SU-DHL-6 (cell line): ENCODE data around the gene AEN.

Source experiments
- H2AFZ ChIP-seq: fragments of 200-600 bp; sonication (generic); 2 replicates; pipeline ENCODE4 v1.6.1; 2014; ENCODE audit warnings: low read depth, mild to moderate bottlenecking, moderate library complexity, mixed read lengths, antibody characterized with exemption, low read length; ENCODE audit not compliant: severe bottlenecking
- H3F3A ChIP-seq: fragments of 200-600 bp; shearing (Covaris generic); 2 replicates; pipeline ENCODE4 v1.6.0; 2016; ENCODE audit warnings: antibody characterized with exemption, mild to moderate bottlenecking; ENCODE audit not compliant: insufficient read depth
- H3K27ac ChIP-seq: fragments of 200-600 bp; sonication (generic); 2 replicates; pipeline ENCODE4 v1.5.1; 2016; ENCODE audit warnings: low read depth, mild to moderate bottlenecking, low read length, moderate library complexity, mixed read lengths
- H3K27me3 ChIP-seq: fragments of 200-600 bp; sonication (generic), shearing (Covaris generic); 2 replicates; pipeline ENCODE4 v1.6.0; 2014; ENCODE audit warnings: mild to moderate bottlenecking, low read length
- H3K36me3 ChIP-seq: fragments of 200-600 bp; sonication (generic); 2 replicates; pipeline ENCODE4 v1.6.1; 2014; ENCODE audit warnings: mild to moderate bottlenecking, low read length, mixed read lengths
- H3K4me2 ChIP-seq: fragments of 300-600, 200-600 bp; shearing (Covaris generic), sonication (generic); 2 replicates; pipeline ENCODE4 v1.6.0; 2014; ENCODE audit warnings: low read length, low read depth, mild to moderate bottlenecking; ENCODE audit not compliant: poor library complexity, severe bottlenecking
- H3K4me3 ChIP-seq: fragments of 200-600 bp; sonication (generic); 2 replicates; pipeline ENCODE4 v1.5.1; 2014; ENCODE audit warnings: antibody characterized with exemption, low read length, mild to moderate bottlenecking, mixed read lengths; ENCODE audit not compliant: insufficient read depth, poor library complexity, severe bottlenecking
- H3K79me2 ChIP-seq: fragments of 200-600 bp; sonication (generic); 2 replicates; pipeline ENCODE4 v1.6.1; 2014; ENCODE audit warnings: mild to moderate bottlenecking, low read length, moderate library complexity; ENCODE audit not compliant: insufficient read depth
- H3K9ac ChIP-seq: fragments of 200-600 bp; sonication (generic); 2 replicates; pipeline ENCODE4 v1.7.0; 2014; ENCODE audit warnings: mild to moderate bottlenecking, low read length
- H3K9me2 ChIP-seq: fragments of 200-600 bp; sonication (generic); replicated peaks from 2 replicates; pipeline ENCODE4 v1.6.1; 2014; ENCODE audit warnings: low read length; ENCODE audit not compliant: insufficient read depth
- H3K9me3 ChIP-seq: fragments of 200-600 bp; sonication (generic); 2 replicates; pipeline ENCODE4 v1.6.1; 2014; ENCODE audit warnings: low read length, mixed read lengths; ENCODE audit not compliant: insufficient read depth
- H4K20me1 ChIP-seq: fragments of 200-600 bp; sonication (generic); 2 replicates; pipeline ENCODE4 v1.6.1; 2014; ENCODE audit warnings: low read depth, mild to moderate bottlenecking, antibody characterized with exemption, low read length, moderate library complexity, mixed read lengths
- CTCF ChIP-seq: fragments of 200-600 bp; sonication (generic); IDR thresholded peaks from one replicate; pipeline ENCODE4 v1.5.1; 2017; ENCODE audit warnings: antibody characterized with exemption, mild to moderate bottlenecking, low read length, moderate library complexity; ENCODE audit not compliant: insufficient read depth, poor library complexity, severe bottlenecking
- EZH2phosphoT487 ChIP-seq: fragments of 200-600 bp; sonication (generic), shearing (Covaris generic); conservative IDR thresholded peaks from 2 replicates; pipeline ENCODE4 v1.6.1; 2018; ENCODE audit warnings: mild to moderate bottlenecking, antibody characterized with exemption, low read length, moderate library complexity, mixed read lengths

Gene AEN

GRCh38 chr15:88625943-88626741 is 5.0 kb downstream of the AEN start:
- no peak overlapping the region for H3K4me2 ChIP-seq

GRCh38 chr15:88627463-88627862 is 6.3 kb downstream of the AEN start:
- Histone ChIP-seq H2AFZ (no peak overlapping the region), H3K27me3 (no peaks in the 10 kb centered on the region), H4K20me1 (peaks cover 34% of the 10 kb centered on the region; the same call in 1 of the 2 replicates), H3K36me3 (peaks cover 6% of the 10 kb centered on the region; the same call in 1 of the 2 replicates), H3K4me3 (no peak overlapping the region), H3K4me2 (no peak overlapping the region), H3K79me2 (peaks cover 63% of the 10 kb centered on the region), H3K9me3 (no peaks in the 10 kb centered on the region), H3K9ac (no peak overlapping the region), H3K27ac (no peak overlapping the region), H3F3A (no peaks in the 10 kb centered on the region), H3K9me2 (no peaks in the 10 kb centered on the region)
- TF ChIP-seq EZH2phosphoT487, result no peak
- no peak for TF ChIP-seq CTCF

More at GRCh38 chr15:88625943-88626741, 5.0 kb downstream of the AEN start:
- Histone ChIP-seq H3F3A (no peaks in the 10 kb centered on the region), H4K20me1 (peaks cover 34% of the 10 kb centered on the region; the same call in 1 of the 2 replicates), H2AFZ (no peak overlapping the region), H3K36me3 (peaks cover 6% of the 10 kb centered on the region; the same call in 1 of the 2 replicates), H3K79me2 (peaks cover 75% of the 10 kb centered on the region), H3K9me3 (no peaks in the 10 kb centered on the region), H3K27ac (no peak overlapping the region), H3K9me2 (no peaks in the 10 kb centered on the region), H3K27me3 (no peaks in the 10 kb centered on the region), H3K4me3 (no peak overlapping the region), H3K9ac (no peak overlapping the region)
- TF ChIP-seq CTCF (no peak), EZH2phosphoT487 (no peak)

GRCh38 chr15:88628018-88628654 is 7.0 kb downstream of the AEN start:
- no peaks in the 10 kb centered on the region for H3F3A ChIP-seq
- H3K79me2 ChIP-seq, result peaks cover 56% of the 10 kb centered on the region
- H3K9me2 ChIP-seq, result no peaks in the 10 kb centered on the region
- H3K9ac ChIP-seq, result no peak overlapping the region
- H3K27me3 ChIP-seq, result no peaks in the 10 kb centered on the region
- H3K27ac ChIP-seq, result no peak overlapping the region
- H3K9me3 ChIP-seq, result no peaks in the 10 kb centered on the region
- peaks cover 28% of the 10 kb centered on the region; the same call in 1 of the 2 replicates for H4K20me1 ChIP-seq
- no peak overlapping the region for H3K4me3 ChIP-seq
- no peak overlapping the region for H3K4me2 ChIP-seq
- TF ChIP-seq CTCF, result no peak
- no peak for TF ChIP-seq EZH2phosphoT487
- no peak overlapping the region for H2AFZ ChIP-seq
- peaks cover 6% of the 10 kb centered on the region; the same call in 1 of the 2 replicates for H3K36me3 ChIP-seq
